Measurements from ENCODE around the gene CSF3.

- no peak for TF ChIP-seq CTCF (conservative IDR thresholded peaks at IDR 0.05; ENCODE audit: low read length)
- TF ChIP-seq EZH2phosphoT487 (IDR thresholded peaks at IDR 0.05; ENCODE audit: borderline replicate concordance, low read depth, low read length), result no peak
Observed at GRCh38 chr17:40004712-40005111, 10.5 kb upstream of the CSF3 start.
